ENCODE measurements around the gene SERTAD1.

GRCh38 chr19:40472516-40472915 lies 46.7 kb upstream of the SERTAD1 start:
- TF ChIP-seq CTCF (IDR thresholded peaks at IDR 0.05; ENCODE audit: low read depth, low read length, poor library complexity, severe bottlenecking) (no peak), EZH2phosphoT487 (IDR thresholded peaks at IDR 0.05; ENCODE audit: borderline replicate concordance, low read length) (no peak)

All from DOHH2 (cell line).